Erythroblast (primary cell): ENCODE measurements around the gene ARAP1.

ENCODE experiments used
- GATA1 ChIP-seq: IDR thresholded peaks from 2 replicates; pipeline ENCODE4 v1.6.1; 2011; ENCODE audit warnings: low read depth, mild to moderate bottlenecking, control low read depth, low read length, moderate library complexity
- POLR2A ChIP-seq: IDR thresholded peaks from 2 replicates; pipeline ENCODE4 v1.6.1; 2011; ENCODE audit warnings: mild to moderate bottlenecking, low read length

- TF ChIP-seq POLR2A: no peak
- no peak for TF ChIP-seq GATA1
Measured at GRCh38 chr11:72747289-72747855, 4.8 kb downstream of the ARAP1 start.
